OCI-LY3 (cell line): ENCODE data around the gene IL17REL.

ENCODE experiments used
- H2AFZ ChIP-seq: fragments of 200-600, 300-600 bp; shearing (Covaris generic); 2 replicates; pipeline ENCODE4 v1.6.0; 2014; ENCODE audit warnings: antibody characterized with exemption, low read depth, low read length
- H3K27ac ChIP-seq: fragments of 200-600, 300-600 bp; sonication (generic); 2 replicates; pipeline ENCODE4 v1.5.1; 2014; ENCODE audit warnings: mild to moderate bottlenecking, low read length, moderate library complexity, mixed read lengths
- H3K27me3 ChIP-seq: fragments of 200-600, 300-600 bp; sonication (generic); 2 replicates; pipeline ENCODE4 v1.6.1; 2014; ENCODE audit warnings: low read depth, low read length, mixed read lengths
- H3K36me3 ChIP-seq: fragments of 200-600, 300-600 bp; sonication (generic); replicated peaks from 2 replicates; pipeline ENCODE3; 2014; ENCODE audit warnings: low read depth, low read length, mixed read lengths
- H3K4me1 ChIP-seq: fragments of 300-600, 200-600 bp; sonication (generic); 2 replicates; pipeline ENCODE4 v1.6.1; 2014; ENCODE audit warnings: low read length, mixed read lengths
- H3K4me2 ChIP-seq: fragments of 200-600, 300-600 bp; sonication (generic); 2 replicates; pipeline ENCODE4 v1.6.1; 2014; ENCODE audit warnings: low read length, mixed read lengths
- H3K4me3 ChIP-seq: fragments of 300-600, 200-600 bp; sonication (generic); 2 replicates; pipeline ENCODE4 v1.5.1; 2014; ENCODE audit warnings: antibody characterized with exemption, mild to moderate bottlenecking, low read length, moderate library complexity
- H3K79me2 ChIP-seq: fragments of 300-600, 200-600 bp; shearing (Covaris generic); 2 replicates; pipeline ENCODE4 v1.6.1; 2014; ENCODE audit warnings: mild to moderate bottlenecking, low read length, mixed read lengths
- H3K9ac ChIP-seq: fragments of 300-600, 200-600 bp; shearing (Covaris generic); 2 replicates; pipeline ENCODE4 v1.6.0; 2014; ENCODE audit warnings: mild to moderate bottlenecking, low read length, moderate library complexity
- H3K9me3 ChIP-seq: fragments of 200-600, 300-600 bp; shearing (Covaris generic); 2 replicates; pipeline ENCODE4 v1.6.1; 2014; ENCODE audit warnings: low read length, mixed read lengths; ENCODE audit not compliant: insufficient read depth
- H4K20me1 ChIP-seq: fragments of 200-600, 300-600 bp; sonication (generic); 2 replicates; pipeline ENCODE4 v1.6.1; 2016; ENCODE audit warnings: low read length, mixed read lengths; ENCODE audit not compliant: insufficient read depth
- CTCF ChIP-seq: fragments of 200-600, 300-600 bp; sonication (generic); IDR thresholded peaks from 2 replicates; pipeline ENCODE4 v1.5.1; 2014; ENCODE audit warnings: antibody characterized with exemption, low read length, low read depth
- EZH2phosphoT487 ChIP-seq: fragments of 200-600 bp; shearing (Covaris generic); IDR thresholded peaks from 2 replicates; pipeline ENCODE4 v1.6.1; 2018; ENCODE audit warnings: antibody characterized with exemption, mixed run types, low read depth

IL17REL gene

GRCh38 chr22:49959782-49960158 is 52.8 kb downstream of the IL17REL start:
- H3K36me3 ChIP-seq: peaks cover 27% of the 10 kb centered on the region
- H3K4me2 ChIP-seq: peak overlapping the region; percentile 100
- peak overlapping the region; percentile 95 for H3K9ac ChIP-seq
- peaks cover 22% of the 10 kb centered on the region for H3K4me1 ChIP-seq
- no peak overlapping the region for H2AFZ ChIP-seq
- peak overlapping the region; percentile 72 for H3K27ac ChIP-seq
- peaks cover 43% of the 10 kb centered on the region for H3K79me2 ChIP-seq
- H4K20me1 ChIP-seq: peaks cover 30% of the 10 kb centered on the region
- H3K4me3 ChIP-seq: peak overlapping the region; percentile 97
- no peaks in the 10 kb centered on the region for H3K9me3 ChIP-seq
- no peak for TF ChIP-seq EZH2phosphoT487
- no peak for TF ChIP-seq CTCF
- H3K27me3 ChIP-seq: no peaks in the 10 kb centered on the region

- Histone ChIP-seq H3K27ac (peak overlapping the region; percentile 72), H3K4me3 (peak overlapping the region; percentile 97), H3K9me3 (no peaks in the 10 kb centered on the region), H3K79me2 (peaks cover 42% of the 10 kb centered on the region), H4K20me1 (peaks cover 24% of the 10 kb centered on the region), H3K36me3 (peaks cover 26% of the 10 kb centered on the region), H3K9ac (peak overlapping the region; percentile 95), H3K4me2 (peak overlapping the region; percentile 100), H3K4me1 (peaks cover 22% of the 10 kb centered on the region), H3K27me3 (no peaks in the 10 kb centered on the region), H2AFZ (no peak overlapping the region)
- TF ChIP-seq CTCF (no peak), EZH2phosphoT487 (no peak)
Observed at GRCh38 chr22:49958931-49959781, 53.4 kb downstream of the IL17REL start.

- Histone ChIP-seq H4K20me1 (peaks cover 17% of the 10 kb centered on the region), H3K4me1 (peaks cover 19% of the 10 kb centered on the region), H3K79me2 (peaks cover 36% of the 10 kb centered on the region), H3K27ac (no peak overlapping the region), H3K27me3 (no peaks in the 10 kb centered on the region), H3K9ac (no peak overlapping the region), H3K4me2 (no peak overlapping the region), H2AFZ (no peak overlapping the region), H3K4me3 (no peak overlapping the region), H3K9me3 (no peaks in the 10 kb centered on the region), H3K36me3 (peaks cover 19% of the 10 kb centered on the region)
- TF ChIP-seq CTCF: no peak
- TF ChIP-seq EZH2phosphoT487: no peak
Observed at GRCh38 chr22:49958366-49958921, 54.1 kb downstream of the IL17REL start.

GRCh38 chr22:49957826-49958365 is 54.7 kb downstream of the IL17REL start:
- Histone ChIP-seq H3K4me3 (no peak overlapping the region), H3K27ac (no peak overlapping the region)

More at GRCh38 chr22:49957826-49958365, 54.7 kb downstream of the IL17REL start:
- Histone ChIP-seq H3K27me3 (no peaks in the 10 kb centered on the region), H3K4me1 (peaks cover 13% of the 10 kb centered on the region), H3K79me2 (peaks cover 30% of the 10 kb centered on the region), H3K9me3 (no peaks in the 10 kb centered on the region), H3K4me2 (no peak overlapping the region), H2AFZ (no peak overlapping the region), H4K20me1 (peaks cover 12% of the 10 kb centered on the region), H3K36me3 (peaks cover 14% of the 10 kb centered on the region), H3K9ac (no peak overlapping the region)
- no peak for TF ChIP-seq CTCF
- TF ChIP-seq EZH2phosphoT487: no peak
